ENCODE results near the gene KAZALD1.

GRCh38 chr10:101063548-101064414 is 2.0 kb downstream of the KAZALD1 start:
- TF ChIP-seq CTCF (IDR thresholded peaks at IDR 0.05) (no peak), POLR2A (IDR thresholded peaks at IDR 0.05) (no peak)
